ENCODE data around the gene ATCAY.

DNA sequence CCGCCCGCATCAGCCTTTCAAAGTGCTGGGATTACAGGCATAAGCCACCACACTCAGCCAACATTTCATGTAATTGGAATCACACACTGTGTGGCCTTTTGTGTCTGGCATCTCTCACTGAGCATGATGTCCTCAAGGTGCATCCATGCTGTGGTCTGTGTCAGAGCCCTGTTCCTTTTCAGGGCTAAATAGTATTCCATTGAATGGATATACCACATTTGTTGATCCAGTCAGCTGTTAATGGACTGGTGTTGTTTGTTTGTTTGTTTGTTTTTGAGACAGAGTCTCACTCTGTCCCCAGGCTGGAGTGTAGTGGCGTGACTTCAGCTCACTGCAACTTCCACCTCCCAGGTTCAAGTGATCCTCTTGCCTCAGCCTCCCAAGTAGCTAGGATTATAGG is 17.9 kb downstream of the ATCAY start:
- TF ChIP-seq, protein P1, sequence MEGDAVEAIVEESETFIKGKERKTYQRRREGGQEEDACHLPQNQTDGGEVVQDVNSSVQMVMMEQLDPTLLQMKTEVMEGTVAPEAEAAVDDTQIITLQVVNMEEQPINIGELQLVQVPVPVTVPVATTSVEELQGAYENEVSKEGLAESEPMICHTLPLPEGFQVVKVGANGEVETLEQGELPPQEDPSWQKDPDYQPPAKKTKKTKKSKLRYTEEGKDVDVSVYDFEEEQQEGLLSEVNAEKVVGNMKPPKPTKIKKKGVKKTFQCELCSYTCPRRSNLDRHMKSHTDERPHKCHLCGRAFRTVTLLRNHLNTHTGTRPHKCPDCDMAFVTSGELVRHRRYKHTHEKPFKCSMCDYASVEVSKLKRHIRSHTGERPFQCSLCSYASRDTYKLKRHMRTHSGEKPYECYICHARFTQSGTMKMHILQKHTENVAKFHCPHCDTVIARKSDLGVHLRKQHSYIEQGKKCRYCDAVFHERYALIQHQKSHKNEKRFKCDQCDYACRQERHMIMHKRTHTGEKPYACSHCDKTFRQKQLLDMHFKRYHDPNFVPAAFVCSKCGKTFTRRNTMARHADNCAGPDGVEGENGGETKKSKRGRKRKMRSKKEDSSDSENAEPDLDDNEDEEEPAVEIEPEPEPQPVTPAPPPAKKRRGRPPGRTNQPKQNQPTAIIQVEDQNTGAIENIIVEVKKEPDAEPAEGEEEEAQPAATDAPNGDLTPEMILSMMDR (conservative IDR thresholded peaks at IDR 0.05 in 1 of 2, IDR thresholded peaks at IDR 0.05 in 1 of 2; ENCODE audit: extremely low read depth in 1 of 2, insufficient read depth in 1 of 2, low read depth in 1 of 2, low read length in 2 of 2): no peak
- TF ChIP-seq EZH2 (IDR thresholded peaks at IDR 0.05; ENCODE audit: borderline replicate concordance, low read length): no peak

Data from mammary epithelial cell (primary cell).